ENCODE data around the gene PITPNC1. TPM values are rescaled to one million over a fixed set of nuclear protein-coding genes. Genes with fewer than 3 reads are reported as not detected.

PITPNC1 gene
- total and polyA plus RNA-seq, 5 experiments from 2014 or later: 119 to 159 (median 128) TPM

- Mint-ChIP-seq H3K27me3 (no peaks in the 10 kb centered on the region), H3K4me3 (peak overlapping the region in 8 of 10 donors; percentile 2 to 81 (median 65)), H3K36me3 (peaks cover 0 to 25% (median 13%) of the 10 kb centered on the region in 3 donors), H3K9me3 (no peaks in the 10 kb centered on the region), H3K27ac (peak overlapping the region; percentile 90 to 98 (median 94)), H3K4me1 (peaks cover 32 to 90% (median 77%) of the 10 kb centered on the region in 4 donors)
- ATAC-seq (no peak), DNase-seq (no peak)
- POLR2A ChIA-PET: interaction anchor here (0.6 to 5.5 kb wide), 11 partner anchors 10 to 89 kb away, joined by 3 to 61 read pairs (median 10); partner anchors contain the start of gene PITPNC1
Measured at GRCh38 chr17:67388986-67389385, 11.9 kb downstream of the PITPNC1 start.

DNA sequence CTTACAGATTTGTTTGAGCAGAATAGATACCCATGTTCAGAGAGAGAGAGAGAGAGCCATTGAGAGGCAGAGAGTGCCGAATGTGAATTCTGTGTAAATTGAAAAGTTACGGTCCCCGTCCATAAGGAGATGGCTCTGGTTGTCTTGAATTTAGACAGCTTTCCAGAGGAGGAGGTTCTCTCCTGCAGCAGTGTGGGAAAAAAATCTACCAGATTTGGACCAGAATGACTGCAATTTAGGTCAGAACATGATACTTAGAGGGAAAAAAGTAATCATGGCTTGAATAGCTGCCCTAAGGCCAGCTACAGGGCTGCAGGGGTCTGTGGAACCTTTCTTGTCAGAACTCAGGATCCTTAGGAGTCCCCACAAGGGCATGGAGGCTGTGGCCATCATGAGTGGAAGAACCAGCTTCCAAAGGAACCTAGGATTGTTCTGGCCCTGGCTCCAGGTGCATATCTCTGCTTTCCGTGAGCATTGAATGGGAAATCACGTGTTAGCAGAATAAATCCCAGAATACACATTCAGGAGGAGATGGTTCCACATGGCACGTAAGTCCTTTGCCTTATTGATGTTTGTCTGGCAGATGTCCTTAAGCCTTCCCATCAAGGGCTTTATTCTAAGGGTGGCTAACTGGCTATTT lies 13.0 kb downstream of the PITPNC1 start:
- no peaks in the 10 kb centered on the region for H3K9me3 Mint-ChIP-seq
- ATAC-seq: peak; percentile 4 to 11
- peaks cover 32 to 88% (median 79%) of the 10 kb centered on the region in 4 donors for H3K4me1 Mint-ChIP-seq

DNA sequence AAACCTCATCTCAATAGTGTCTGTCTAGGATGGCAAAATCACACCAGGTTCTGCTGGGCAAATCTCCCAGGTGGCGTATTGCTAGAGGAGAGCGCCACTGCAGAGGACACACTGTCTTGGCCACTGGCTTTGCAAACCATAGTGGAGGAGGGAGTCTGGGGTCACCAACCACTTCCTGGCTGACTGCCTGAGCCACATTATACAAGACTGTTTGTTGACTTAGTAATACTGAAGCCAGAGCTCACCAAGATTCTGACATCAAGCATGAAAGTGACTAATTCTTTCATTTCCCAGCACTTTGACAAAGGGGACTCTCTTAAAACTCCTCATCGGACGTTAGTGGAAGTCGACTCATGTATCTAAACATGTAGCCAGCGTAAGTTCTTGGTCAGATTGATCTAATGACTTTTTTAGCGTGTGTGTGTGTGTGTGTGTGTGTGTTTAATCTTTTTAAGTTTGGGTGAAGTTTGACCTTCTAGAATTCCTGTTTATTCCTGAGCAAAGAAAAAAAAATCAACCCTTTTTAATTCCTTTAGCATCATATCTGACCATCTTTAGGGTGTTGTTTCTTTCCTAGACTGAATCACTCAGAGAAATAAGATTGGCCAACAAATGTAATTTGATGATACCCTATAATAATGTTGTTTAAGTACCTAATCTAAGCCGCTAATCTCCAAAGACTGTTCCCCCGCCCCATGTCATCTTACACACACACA lies 13.7 kb downstream of the PITPNC1 start:
- ATAC-seq (peak; percentile 80 to 83), DNase-seq (peak; percentile 32 to 76 (median 54))
- POLR2A ChIA-PET: interaction anchor here (0.6 to 5.5 kb wide), 14 partner anchors 8 to 87 kb away, joined by 3 to 61 read pairs (median 10); partner anchors contain the start of gene PITPNC1
- no peaks in the 10 kb centered on the region for H3K9me3 Mint-ChIP-seq
- peaks cover 0 to 33% (median 13%) of the 10 kb centered on the region in 3 donors for H3K36me3 Mint-ChIP-seq
- H3K4me3 Mint-ChIP-seq: peak overlapping the region; percentile 59 to 88 (median 80)
- H3K27me3 Mint-ChIP-seq: no peaks in the 10 kb centered on the region
- H3K4me1 Mint-ChIP-seq: peaks cover 30 to 90% (median 77%) of the 10 kb centered on the region in 4 donors
- peak overlapping the region; percentile 90 to 98 (median 94) for H3K27ac Mint-ChIP-seq

More for the DNA sequence above, 13.0 kb downstream of the PITPNC1 start:
- no peak for DNase-seq
- Mint-ChIP-seq H3K36me3 (peaks cover 0 to 29% (median 16%) of the 10 kb centered on the region in 3 donors), H3K27me3 (no peaks in the 10 kb centered on the region), H3K27ac (peak overlapping the region; percentile 90 to 98 (median 94)), H3K4me3 (peak overlapping the region; percentile 59 to 88 (median 80))
- POLR2A ChIA-PET: interaction anchor here (0.6 to 5.5 kb wide), 17 partner anchors 9 to 237 kb away, joined by 3 to 61 read pairs (median 8); partner anchors contain the start of gene PITPNC1

- peak overlapping the region; percentile 89 to 97 (median 93) for H3K27ac Mint-ChIP-seq
- peak overlapping the region in 8 of 10 donors; percentile 26 to 79 (median 64) for H3K4me3 Mint-ChIP-seq
- no peak for DNase-seq
- H3K9me3 Mint-ChIP-seq: no peaks in the 10 kb centered on the region
- POLR2A ChIA-PET: interaction anchor here (0.8 kb wide), 1 partner anchor 49 kb away, joined by 3 read pairs; no protein-coding TSS in a partner anchor
- peaks cover 22 to 82% (median 67%) of the 10 kb centered on the region in 4 donors for H3K4me1 Mint-ChIP-seq
- peaks cover 0 to 33% (median 13%) of the 10 kb centered on the region in 3 donors for H3K36me3 Mint-ChIP-seq
- no peak for ATAC-seq
- H3K27me3 Mint-ChIP-seq: no peaks in the 10 kb centered on the region
Measured at GRCh38 chr17:67392111-67392510, 15.0 kb downstream of the PITPNC1 start.

DNA sequence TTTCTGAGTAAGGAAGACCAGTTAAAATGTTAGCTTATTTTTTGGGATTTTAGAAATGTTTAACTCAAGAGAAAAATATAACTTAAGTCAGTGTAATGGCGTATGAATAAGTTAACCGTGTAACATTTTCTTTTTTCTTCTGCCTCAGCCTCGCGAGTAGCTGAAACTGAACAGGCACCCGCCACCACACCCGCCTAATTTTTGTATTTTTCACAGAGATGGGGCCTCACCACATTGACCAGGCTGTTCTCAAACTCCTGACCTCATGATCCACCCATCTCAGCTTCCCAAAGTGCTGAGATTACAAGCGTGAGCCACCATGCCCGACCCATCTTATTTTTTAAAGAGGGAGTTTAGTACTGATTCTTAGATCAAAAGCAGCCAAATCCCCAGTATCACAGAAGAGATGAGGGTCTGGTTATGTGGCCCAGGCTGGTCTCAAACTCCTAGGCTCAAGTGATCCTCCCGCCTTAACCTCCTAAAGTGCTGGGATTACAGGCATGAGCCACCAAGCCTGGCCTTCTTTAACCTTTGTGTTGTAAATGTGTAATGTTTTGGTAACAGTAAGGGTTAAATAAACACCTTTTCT lies 16.8 kb downstream of the PITPNC1 start:
- no peaks in the 10 kb centered on the region for H3K27me3 Mint-ChIP-seq
- H3K9me3 Mint-ChIP-seq: no peaks in the 10 kb centered on the region
- POLR2A ChIA-PET: interaction anchor here (1.0 to 2.8 kb wide), 3 partner anchors 8 to 47 kb away, joined by 3 to 15 read pairs (median 6); no protein-coding TSS in a partner anchor
- peak overlapping the region in 2 of 10 donors; percentile 51 to 64 for H3K4me3 Mint-ChIP-seq
- DNase-seq (no peak), ATAC-seq (no peak)
- H3K27ac Mint-ChIP-seq: peak overlapping the region; percentile 62 to 94 (median 91)
- peaks cover 5 to 35% (median 21%) of the 10 kb centered on the region in 3 donors for H3K36me3 Mint-ChIP-seq
- H3K4me1 Mint-ChIP-seq: peaks cover 25 to 83% (median 65%) of the 10 kb centered on the region in 4 donors

- POLR2A ChIA-PET: interaction anchor here (1.6 to 1.7 kb wide), 2 partner anchors 42 to 67 kb away, joined by 5 to 31 read pairs; no protein-coding TSS in a partner anchor
- Mint-ChIP-seq H3K4me3 (peak overlapping the region; percentile 65 to 92 (median 82)), H3K27me3 (no peaks in the 10 kb centered on the region), H3K4me1 (peaks cover 25 to 84% (median 73%) of the 10 kb centered on the region in 4 donors), H3K27ac (peak overlapping the region; percentile 91 to 100 (median 97)), H3K9me3 (no peaks in the 10 kb centered on the region), H3K36me3 (peaks cover 5 to 17% (median 11%) of the 10 kb centered on the region in 3 donors)
- DNase-seq (no peak), ATAC-seq (no peak)
Measured at GRCh38 chr17:67399676-67400075, 22.6 kb downstream of the PITPNC1 start.

- ATAC-seq: peak; percentile 51 to 52
Measured at GRCh38 chr17:67400193-67400592, 23.1 kb downstream of the PITPNC1 start.

DNA sequence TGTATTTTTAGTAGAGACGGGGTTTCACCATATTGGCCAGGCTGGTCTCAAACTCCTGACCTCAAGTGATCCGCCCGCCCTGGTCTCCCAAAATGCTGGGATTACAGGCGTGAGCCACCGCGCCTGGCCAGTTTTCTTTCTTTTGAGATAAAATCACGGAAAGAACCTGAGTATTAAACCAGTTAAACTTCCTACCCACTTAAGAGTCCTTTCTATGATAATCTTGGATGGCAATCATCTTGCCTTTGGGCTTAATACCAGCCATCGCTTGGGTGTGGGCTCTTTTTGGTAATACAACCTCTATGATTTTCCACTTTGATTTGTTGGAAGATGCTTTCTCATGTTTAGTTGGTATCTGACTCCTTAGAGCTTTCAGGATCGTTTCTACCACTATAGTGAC lies 24.0 kb downstream of the PITPNC1 start:
- Mint-ChIP-seq H3K4me1 (peaks cover 29 to 81% (median 76%) of the 10 kb centered on the region in 4 donors), H3K27ac (peak overlapping the region; percentile 90 to 100 (median 95)), H3K9me3 (no peaks in the 10 kb centered on the region), H3K27me3 (no peaks in the 10 kb centered on the region), H3K36me3 (peaks cover 5 to 15% (median 12%) of the 10 kb centered on the region in 3 donors), H3K4me3 (peak overlapping the region; percentile 28 to 88 (median 72))
- ATAC-seq: no peak
- no peak for DNase-seq
- POLR2A ChIA-PET: interaction anchor here (1.0 to 3.4 kb wide), 9 partner anchors 11 to 74 kb away, joined by 3 to 25 read pairs (median 5); no protein-coding TSS in a partner anchor

More at GRCh38 chr17:67400193-67400592, 23.1 kb downstream of the PITPNC1 start:
- peaks cover 25 to 85% (median 74%) of the 10 kb centered on the region in 4 donors for H3K4me1 Mint-ChIP-seq
- H3K27me3 Mint-ChIP-seq: no peaks in the 10 kb centered on the region
- peak in 4 of 10 donors; percentile 50 to 74 (median 66) for DNase-seq
- H3K27ac Mint-ChIP-seq: peak overlapping the region; percentile 91 to 100 (median 97)
- POLR2A ChIA-PET: interaction anchor here (0.6 to 3.4 kb wide), 9 partner anchors 10 to 942 kb away, joined by 3 to 25 read pairs (median 4); no protein-coding TSS in a partner anchor
- peak overlapping the region; percentile 65 to 92 (median 82) for H3K4me3 Mint-ChIP-seq
- H3K36me3 Mint-ChIP-seq: peaks cover 5 to 14% (median 8%) of the 10 kb centered on the region in 3 donors
- no peaks in the 10 kb centered on the region for H3K9me3 Mint-ChIP-seq

DNA sequence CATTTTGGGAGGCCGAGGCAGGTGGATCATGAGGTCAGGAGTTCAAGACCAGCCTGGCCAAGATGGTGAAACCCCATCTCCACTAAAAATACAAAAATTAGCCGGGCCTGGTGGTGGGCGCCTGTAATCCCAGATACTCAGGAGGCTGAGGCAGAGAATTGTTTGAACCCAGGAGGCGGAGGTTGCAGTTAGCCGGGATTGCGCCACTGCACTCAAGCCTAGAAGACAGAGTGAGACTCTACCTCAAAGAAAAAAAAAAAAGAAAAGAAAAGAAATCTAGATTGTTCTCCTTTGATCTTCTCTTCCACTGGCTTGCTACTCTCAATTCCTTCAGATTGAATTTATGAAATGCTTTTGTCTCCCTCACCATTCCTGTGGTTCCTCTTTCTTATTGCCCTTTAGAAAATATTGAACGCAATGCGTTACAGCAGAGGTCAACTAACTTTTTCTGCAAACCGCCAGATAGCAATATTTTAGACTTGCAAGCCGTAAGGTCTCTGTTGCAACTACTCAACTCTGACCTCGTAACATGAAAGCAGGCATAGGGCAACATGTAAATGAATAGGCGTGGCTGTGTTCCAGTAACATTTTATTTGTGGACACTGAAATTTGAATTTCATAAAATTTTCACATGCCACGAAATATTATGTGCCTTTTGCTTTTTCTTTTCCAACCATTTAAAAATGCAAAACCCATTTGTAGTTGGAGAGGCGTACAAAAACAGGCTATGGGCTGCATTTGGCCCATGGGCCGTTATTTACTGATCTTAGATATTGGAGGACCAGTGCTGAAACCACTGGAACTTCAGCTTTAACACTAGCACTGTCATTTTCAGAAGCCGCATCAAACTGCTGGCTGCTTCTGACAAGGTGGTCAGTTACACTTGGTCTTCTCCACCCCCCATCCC lies 24.8 kb downstream of the PITPNC1 start:
- ATAC-seq (no peak), DNase-seq (no peak)
- H3K36me3 Mint-ChIP-seq: peaks cover 5 to 18% (median 14%) of the 10 kb centered on the region in 3 donors
- POLR2A ChIA-PET: interaction anchor here (0.5 to 3.4 kb wide), 12 partner anchors 8 to 74 kb away, joined by 3 to 25 read pairs (median 5); partner anchors contain the start of gene PITPNC1
- H3K9me3 Mint-ChIP-seq: no peaks in the 10 kb centered on the region
- H3K4me3 Mint-ChIP-seq: peak overlapping the region; percentile 44 to 88 (median 78)
- peaks cover 31 to 87% (median 81%) of the 10 kb centered on the region in 4 donors for H3K4me1 Mint-ChIP-seq
- H3K27ac Mint-ChIP-seq: peak overlapping the region; percentile 90 to 100 (median 95)
- no peaks in the 10 kb centered on the region for H3K27me3 Mint-ChIP-seq

- H3K9me3 Mint-ChIP-seq: no peaks in the 10 kb centered on the region
- H3K27me3 Mint-ChIP-seq: no peaks in the 10 kb centered on the region
- H3K4me1 Mint-ChIP-seq: peaks cover 33 to 85% (median 82%) of the 10 kb centered on the region in 4 donors
- ATAC-seq (no peak), DNase-seq (no peak)
- H3K36me3 Mint-ChIP-seq: peaks cover 5 to 16% (median 16%) of the 10 kb centered on the region in 3 donors
- H3K4me3 Mint-ChIP-seq: peak overlapping the region; percentile 44 to 88 (median 78)
- H3K27ac Mint-ChIP-seq: peak overlapping the region; percentile 90 to 100 (median 95)
- POLR2A ChIA-PET: interaction anchor here (0.6 to 3.4 kb wide), 8 partner anchors 15 to 73 kb away, joined by 3 to 25 read pairs (median 4); partner anchors contain the start of gene PITPNC1
Measured at GRCh38 chr17:67403065-67403464, 26.0 kb downstream of the PITPNC1 start.

DNA sequence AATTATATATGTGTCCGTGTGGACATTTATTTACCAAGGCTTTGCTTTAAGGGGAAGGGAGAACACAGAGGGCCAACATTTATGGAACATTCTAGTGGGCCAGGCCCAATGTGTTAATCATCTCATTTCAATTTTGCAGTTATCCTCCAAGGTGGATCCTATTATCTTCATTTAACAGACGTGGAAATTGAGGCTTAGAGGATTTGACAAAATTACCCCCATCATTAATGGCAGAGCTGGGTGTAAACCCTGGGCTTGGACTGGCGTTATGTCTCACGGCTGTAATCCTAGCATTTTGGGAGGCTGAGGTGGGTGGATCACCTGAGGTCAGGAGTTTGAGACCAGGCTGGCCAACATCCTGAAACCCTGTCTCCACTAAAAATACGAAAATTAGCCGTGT lies 26.4 kb downstream of the PITPNC1 start:
- ATAC-seq (no peak), DNase-seq (no peak)
- peak overlapping the region in 4 of 10 donors; percentile 30 to 65 (median 54) for H3K4me3 Mint-ChIP-seq
- H3K36me3 Mint-ChIP-seq: peaks cover 3 to 15% (median 12%) of the 10 kb centered on the region in 3 donors
- POLR2A ChIA-PET: interaction anchor here (0.8 to 3.4 kb wide), 6 partner anchors 14 to 72 kb away, joined by 3 to 25 read pairs (median 4); partner anchors contain the start of gene PITPNC1
- peak overlapping the region; percentile 90 to 100 (median 95) for H3K27ac Mint-ChIP-seq
- H3K4me1 Mint-ChIP-seq: peaks cover 31 to 85% (median 81%) of the 10 kb centered on the region in 4 donors
- no peaks in the 10 kb centered on the region for H3K9me3 Mint-ChIP-seq
- no peaks in the 10 kb centered on the region for H3K27me3 Mint-ChIP-seq
